ENCODE results near the gene ANG. TPM values are rescaled to one million over a fixed set of nuclear protein-coding genes. Genes with fewer than 3 reads are reported as not detected.
"Not testable (repeated sequence)": the region's sequence is repeated elsewhere in the genome, so short reads cannot be mapped to it uniquely, and the experiment has no call there.

Gene ANG
- total RNA-seq, 1 donor from 2014 or later: 24.5 TPM

- intact Hi-C loops (cut with DNase I); DNase-seq (ENCODE audit: low spot score); ATAC-seq: not testable (repeated sequence)
Observed at GRCh38 chr14:20726121-20726520, 37.6 kb downstream of the ANG start.

DNA sequence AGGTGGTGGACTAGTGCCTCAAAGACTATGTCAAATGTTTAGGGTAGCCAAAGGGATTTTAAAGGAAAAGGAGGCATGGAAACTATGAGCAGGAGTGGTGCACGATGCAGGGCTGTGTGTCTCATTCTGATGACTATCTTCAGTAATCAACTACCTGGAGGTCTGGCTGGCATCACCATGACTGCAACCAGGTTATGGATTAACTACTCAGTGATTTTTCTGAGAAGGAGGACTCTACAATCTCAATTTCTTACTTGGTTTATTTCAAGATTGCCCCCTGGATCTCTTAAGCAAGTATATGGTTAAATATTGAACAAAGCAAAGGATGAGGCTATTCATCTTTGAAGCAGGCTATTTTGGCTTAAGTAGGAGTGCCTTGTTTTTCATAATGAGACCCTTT, 38.0 kb downstream of the ANG start:
- intact Hi-C loops (cut with DNase I): no loop called here
- no peak for DNase-seq (ENCODE audit: low spot score)
- no peak for ATAC-seq

GRCh38 chr14:20730891-20731290, 42.3 kb downstream of the ANG start:
- no peak for DNase-seq (ENCODE audit: low spot score)
- no peak for ATAC-seq
- intact Hi-C loops (cut with DNase I): no loop called here

DNA sequence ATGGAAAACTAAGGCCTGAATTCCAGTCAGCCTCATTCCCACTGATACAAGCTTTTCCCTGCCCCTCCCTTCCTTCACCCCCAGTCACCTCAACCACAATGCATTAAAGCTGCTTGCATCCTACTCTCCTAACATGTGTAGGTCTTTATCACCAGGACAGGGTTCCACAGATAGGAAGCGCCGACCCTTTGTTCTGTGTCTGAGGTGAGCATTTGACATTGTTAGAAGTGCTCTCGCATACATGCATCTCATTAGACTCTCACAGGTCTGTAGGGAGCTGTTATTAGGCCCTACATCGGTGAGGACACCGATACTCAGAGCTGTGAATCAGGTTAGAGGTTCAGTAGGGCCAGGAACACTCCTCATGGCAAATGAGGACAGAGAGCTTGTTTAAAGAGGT, 43.9 kb downstream of the ANG start:
- ATAC-seq: no peak
- no peak for DNase-seq (ENCODE audit: low spot score)
- intact Hi-C loops (cut with DNase I): no loop called here

- intact Hi-C loops (cut with DNase I): no loop called here
- DNase-seq (ENCODE audit: low spot score): no peak
- ATAC-seq: peak; percentile 44
Observed at GRCh38 chr14:20732979-20733635, 44.5 kb downstream of the ANG start.

DNA sequence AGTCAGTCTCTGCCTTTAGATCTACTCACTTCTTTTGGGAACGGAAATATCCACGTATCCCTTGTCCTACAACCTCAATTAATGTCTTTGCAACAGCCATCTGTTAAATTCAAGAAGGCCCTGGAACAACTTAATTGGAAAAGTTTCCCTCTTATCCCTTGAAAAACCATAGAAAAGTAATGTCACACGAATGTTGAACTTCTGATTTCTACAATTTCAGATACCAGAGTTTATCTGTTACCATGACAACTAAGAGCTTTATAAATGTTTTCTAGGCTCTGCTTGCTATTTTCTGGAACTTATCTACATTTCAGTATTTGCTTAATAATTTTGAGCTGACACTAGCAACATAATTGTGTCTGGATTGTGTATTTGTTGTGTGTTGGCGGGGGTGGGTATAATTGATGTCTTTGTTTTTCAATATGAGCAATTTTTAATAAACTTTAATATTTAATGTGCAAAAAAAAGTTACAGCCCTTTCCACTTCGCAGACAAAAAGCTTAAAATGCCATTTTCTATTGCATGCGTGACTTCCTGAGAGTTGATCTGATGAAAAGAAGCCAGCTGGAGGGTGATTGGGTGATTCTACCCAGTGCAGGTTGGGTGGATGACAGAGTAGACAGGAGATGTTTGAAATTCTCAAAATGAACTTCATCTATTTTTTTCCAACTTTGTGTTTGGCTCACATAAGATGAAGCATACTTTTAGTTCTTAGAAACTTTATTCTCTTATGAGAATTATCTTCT, 45.3 kb downstream of the ANG start:
- no peak for ATAC-seq

DNA sequence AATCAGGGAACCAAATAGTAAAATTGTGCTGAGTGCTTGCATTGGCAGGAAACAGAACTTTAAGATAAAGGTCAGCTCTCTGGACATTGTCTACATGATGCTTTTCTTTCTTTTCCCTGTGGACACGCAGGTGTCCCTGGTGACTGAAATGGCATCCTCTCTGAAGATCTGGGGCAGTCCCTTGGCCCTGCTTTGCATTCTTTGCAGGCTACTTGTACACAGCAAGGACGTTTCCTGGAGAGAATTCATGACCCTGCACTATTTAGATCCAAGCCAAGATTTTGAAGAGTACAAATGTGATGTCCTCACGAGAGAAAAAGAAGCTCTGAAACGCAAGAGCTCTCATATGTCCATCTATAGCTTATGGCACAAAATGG, 45.9 kb downstream of the ANG start:
- intact Hi-C loops (cut with DNase I): no loop called here

More for the DNA sequence above, 45.3 kb downstream of the ANG start:
- intact Hi-C loops (cut with DNase I): no loop called here
- DNase-seq (ENCODE audit: low spot score): no peak

DNA sequence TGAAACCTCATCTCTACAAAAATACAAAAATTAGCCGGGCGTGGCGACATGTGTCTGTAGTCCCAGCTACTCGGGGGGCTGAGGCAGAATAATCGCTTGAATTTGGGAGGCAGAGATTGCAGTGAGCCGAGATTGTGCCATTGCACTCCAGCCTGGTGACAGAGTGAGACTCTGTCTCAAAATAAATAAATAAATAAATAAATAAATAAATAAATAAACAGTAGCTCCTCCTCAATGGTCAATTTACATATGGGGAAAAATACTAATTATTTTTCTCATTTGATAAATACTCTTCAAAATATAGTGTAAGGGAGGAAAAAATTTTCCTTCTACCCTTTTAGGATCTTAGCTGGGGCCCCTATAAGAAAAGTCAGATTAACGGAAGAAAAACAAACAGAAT, 49.7 kb downstream of the ANG start:
- DNase-seq (ENCODE audit: low spot score); intact Hi-C loops (cut with DNase I); ATAC-seq: not testable (repeated sequence)

More for the DNA sequence above, 45.9 kb downstream of the ANG start:
- DNase-seq (ENCODE audit: low spot score) (no peak), ATAC-seq (no peak)

GRCh38 chr14:20742132-20742531, 53.6 kb downstream of the ANG start:
- no peak for DNase-seq (ENCODE audit: low spot score)
- intact Hi-C loops (cut with DNase I): no loop called here
- no peak for ATAC-seq

- intact Hi-C loops (cut with DNase I): no loop called here
- ATAC-seq: no peak
- no peak for DNase-seq (ENCODE audit: low spot score)
Observed at GRCh38 chr14:20743556-20743955, 55.0 kb downstream of the ANG start.

Other genes with a start within 250 kb of the ANG start
- 38.8 TPM for gene OSGEP, start 234.0 kb upstream of the ANG start, total RNA-seq
- 68.0 TPM for gene APEX1, start 233.5 kb upstream of the ANG start, total RNA-seq
- 33.0 TPM for gene PIP4P1, start 227.3 kb upstream of the ANG start, total RNA-seq
- 34.2 TPM for gene PNP, start 219.4 kb upstream of the ANG start, total RNA-seq
- 0.71 TPM for gene RNASE10, start 183.2 kb upstream of the ANG start, total RNA-seq
- gene RNASE9, start 127.7 kb upstream of the ANG start, total RNA-seq: not detected
- gene RNASE11, start 100.8 kb upstream of the ANG start, total RNA-seq: not detected
- gene RNASE12, start 97.4 kb upstream of the ANG start, total RNA-seq: not detected
- gene OR6S1, start 47.1 kb upstream of the ANG start, total RNA-seq: not detected
- gene RNASE4, start 4.2 kb upstream of the ANG start, total RNA-seq: 81.6 TPM
- not detected for gene EDDM3A, start 57.1 kb downstream of the ANG start, total RNA-seq
- gene EDDM3B, start 79.6 kb downstream of the ANG start, total RNA-seq: not detected
- gene RNASE6, start 92.5 kb downstream of the ANG start, total RNA-seq: 15.0 TPM
- 357 TPM for gene RNASE1, start 114.1 kb downstream of the ANG start, total RNA-seq
- gene RNASE3, start 202.6 kb downstream of the ANG start, total RNA-seq: 0.71 TPM